Cortex of kidney (tissue), 1 donor: ENCODE results near the gene CFAP161.

Source experiments
- DNase-seq: peaks from one replicate; lab custom pipeline; 2025; lab: John Stamatoyannopoulos, UW

The CFAP161 gene

DNA sequence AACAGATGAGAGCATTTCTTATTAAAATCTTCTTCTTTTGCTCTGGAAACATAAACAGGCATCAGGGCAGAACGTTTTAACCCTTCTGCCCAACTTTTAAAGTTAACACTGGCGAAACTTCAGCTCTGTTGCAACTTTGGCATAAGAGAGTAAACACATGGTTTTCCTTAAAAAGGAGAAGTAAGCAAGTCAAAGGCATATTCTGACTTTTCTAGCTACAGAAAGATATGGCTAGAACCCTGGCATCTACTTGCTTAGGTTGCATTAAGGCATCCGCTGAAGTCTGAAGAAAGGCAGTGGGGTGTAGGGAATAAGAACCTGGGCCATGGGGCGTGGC lies 49.3 kb downstream of the CFAP161 start:
- no peak for DNase-seq

DNA sequence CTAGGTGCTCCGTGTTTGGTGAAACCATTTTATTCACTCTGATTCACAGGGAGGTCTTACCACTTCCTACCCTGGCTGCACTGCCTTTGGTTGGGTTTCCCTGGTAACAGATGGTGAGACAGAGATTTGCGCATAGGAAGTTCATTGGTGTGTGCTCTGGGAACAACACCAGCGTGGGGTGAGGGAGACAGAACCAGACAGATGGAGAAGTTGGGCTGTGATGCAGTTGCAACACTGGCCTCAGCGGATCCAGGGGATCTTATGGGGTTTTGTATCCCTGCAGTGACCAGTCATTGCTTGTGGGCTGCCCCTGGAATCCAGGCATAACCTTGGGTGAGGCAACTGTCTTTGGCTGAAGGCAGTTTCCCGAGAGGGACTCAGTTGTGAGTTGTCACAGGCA lies 50.1 kb downstream of the CFAP161 start:
- no peak for DNase-seq

DNA sequence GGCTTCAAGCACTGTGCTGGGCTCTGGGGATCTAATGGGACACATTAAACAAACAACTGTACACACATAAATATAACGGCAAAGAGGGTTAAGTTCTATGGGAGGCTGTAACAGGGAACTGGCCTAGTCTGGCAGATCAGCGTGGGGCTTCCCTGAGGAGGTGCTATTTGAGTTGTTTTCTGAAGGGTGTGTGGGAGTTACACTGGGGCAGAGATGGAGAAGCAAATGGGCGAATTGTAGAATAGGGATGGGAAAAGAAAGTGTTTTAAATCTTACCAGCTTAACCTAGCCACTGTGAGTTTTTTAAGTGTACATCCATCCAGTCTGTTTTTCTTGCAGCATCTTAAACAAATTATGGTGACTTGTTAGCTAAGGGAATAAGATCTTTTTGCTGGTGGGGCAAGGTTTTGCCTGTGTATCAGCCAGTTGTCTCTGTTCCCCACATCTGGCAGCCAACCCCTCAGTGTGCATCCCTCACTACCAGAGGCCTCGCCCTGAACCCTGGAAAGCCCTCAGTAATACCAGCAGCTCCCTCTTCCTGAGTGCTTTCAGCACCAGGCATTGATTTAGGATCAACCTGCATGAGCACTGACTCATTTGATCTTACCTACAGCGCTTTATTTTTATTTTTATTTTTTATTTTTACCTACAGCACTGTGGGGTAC lies 51.7 kb downstream of the CFAP161 start:
- no peak for DNase-seq

DNA sequence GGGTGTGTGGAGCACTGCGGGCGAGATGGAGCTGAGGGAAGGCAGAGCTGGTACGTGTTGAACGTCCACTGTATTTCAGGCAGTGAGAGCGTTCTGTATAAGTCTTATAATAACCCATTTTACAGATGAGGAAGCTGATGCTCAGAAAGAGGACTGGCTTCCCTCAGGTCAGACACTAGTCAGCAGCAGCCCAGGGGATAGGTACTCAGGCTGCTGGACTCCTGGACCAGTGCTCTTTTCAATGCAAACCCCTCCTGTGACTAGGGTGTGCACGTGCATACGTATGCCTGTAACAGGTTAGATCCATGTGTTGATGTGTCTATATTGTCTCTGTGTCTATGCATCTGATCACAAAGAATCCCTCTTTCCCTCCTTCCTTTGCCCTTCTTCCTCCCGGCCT lies 54.3 kb downstream of the CFAP161 start:
- DNase-seq, result no peak

DNA sequence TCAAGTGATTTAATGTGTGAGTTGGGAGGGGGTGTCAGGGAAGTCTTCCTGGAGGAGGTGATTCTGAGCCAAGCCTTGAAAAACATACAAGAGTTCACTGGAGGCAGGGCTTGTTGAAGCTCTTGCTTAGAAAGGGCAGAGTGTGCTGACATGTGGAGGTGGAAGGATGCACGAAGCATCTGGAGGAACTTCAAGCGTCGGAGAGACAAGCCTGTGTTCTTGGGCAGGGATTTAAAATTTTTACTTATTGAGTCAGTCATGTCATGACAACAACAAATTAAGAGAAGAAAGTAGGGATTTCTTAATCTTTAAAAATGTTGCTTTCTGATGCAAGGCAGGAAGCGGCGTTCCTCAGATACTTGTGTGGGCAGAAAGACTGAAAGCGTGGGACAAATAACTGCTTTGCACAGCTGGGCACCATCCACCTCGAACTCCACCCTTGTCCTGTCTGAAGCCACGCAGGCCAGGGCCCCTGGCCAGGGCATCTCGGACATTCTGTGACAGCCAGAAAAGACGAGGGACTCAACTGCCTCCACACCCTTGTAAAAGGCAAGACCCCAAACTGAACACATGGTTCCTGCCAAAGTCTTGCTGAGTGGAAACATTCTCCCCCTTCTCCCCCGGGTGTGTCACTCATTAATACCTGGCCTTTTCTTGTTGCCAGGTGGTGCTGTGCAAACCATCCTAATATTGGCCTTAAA lies 55.7 kb downstream of the CFAP161 start:
- DNase-seq, result no peak

DNA sequence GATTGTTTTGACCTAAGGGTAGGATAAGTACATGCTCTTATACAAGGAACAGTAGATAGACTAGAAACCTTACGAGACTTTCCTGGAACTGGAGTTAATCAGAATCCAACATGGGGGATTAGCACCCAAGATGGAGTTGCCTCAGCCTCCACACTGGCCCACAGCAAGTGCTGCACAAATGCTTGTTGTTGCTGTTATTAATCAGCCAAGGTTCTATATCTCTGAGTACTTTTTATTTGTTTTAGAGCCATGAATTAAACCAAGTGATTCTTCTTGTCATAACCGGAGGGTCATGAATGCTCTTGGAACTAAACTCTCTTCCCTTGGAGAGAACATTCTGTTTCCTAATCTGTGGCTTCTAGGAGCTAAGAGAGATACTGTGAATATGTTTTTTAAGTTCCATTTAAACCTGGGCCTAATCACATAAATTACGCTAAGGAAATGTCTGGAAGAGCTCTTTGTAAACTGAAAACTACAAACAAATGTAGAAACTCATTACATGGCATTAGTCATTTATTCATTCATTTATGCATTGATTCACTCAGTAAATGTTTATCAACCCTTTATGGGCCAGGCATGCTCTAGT lies 56.9 kb downstream of the CFAP161 start:
- DNase-seq, result no peak

DNA sequence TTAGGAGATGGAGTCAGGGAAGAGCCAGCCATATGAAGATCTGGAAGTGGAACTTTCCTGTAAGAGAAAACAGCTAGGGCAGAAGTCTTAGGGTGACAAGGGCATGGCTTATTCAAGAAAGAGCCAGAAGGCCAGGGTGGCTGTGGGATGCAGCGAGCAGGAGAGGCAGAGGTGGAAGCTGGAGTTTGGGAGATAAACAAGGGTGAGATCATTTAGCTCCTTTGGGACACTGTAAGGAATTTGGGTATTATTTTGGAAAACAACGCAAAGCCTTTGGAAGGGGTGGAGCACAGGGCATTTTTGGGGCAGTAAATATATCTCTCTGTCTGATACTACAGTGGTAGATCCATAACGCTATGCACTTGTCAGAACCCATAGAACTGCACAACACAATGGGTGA lies 57.6 kb downstream of the CFAP161 start:
- DNase-seq, result no peak

DNA sequence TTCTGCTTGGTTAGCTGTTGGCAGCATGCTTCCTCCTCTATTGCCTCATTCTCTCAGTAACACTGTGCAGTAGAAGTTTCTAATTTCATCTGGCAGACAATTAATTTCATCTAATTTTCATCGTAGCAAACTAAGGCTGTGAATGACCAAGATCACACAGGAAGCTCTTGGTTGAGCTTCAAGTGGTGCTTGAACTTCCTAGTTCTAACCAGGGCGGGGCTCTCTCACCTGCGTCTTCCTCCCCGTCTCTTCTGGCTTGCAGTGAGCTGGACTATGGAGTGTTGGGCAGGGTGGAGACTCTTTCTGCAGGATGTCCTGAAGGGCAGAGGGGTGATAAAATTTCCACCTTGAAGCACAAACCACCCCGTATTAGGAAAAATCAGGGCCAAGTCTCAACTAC lies 60.7 kb downstream of the CFAP161 start:
- DNase-seq, result no peak

DNA sequence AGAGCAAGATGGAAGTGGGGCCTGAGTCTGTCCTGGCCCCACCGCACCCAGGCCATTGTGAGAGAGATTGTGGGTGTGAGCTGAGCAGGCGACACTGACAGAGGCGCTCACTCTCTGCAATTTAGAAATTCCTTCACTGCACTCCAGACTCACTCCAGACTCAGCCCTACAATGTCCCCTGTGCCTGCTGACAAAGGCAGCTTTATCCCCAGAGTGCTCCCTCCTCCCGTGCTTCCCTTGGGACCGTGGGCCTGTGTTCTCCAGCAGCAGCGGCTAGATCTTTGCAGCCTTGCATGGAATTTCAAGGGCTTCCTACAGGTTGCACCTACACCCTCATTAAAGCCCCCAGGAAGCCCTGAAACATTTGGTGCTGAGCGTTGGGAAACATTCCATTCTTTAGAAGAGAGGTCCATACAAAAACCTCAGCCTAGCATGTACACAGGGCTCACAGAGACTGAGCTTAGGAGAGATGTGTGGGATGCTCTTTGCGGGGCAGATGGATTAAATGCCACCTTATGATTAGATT lies 61.3 kb downstream of the CFAP161 start:
- no peak for DNase-seq

DNA sequence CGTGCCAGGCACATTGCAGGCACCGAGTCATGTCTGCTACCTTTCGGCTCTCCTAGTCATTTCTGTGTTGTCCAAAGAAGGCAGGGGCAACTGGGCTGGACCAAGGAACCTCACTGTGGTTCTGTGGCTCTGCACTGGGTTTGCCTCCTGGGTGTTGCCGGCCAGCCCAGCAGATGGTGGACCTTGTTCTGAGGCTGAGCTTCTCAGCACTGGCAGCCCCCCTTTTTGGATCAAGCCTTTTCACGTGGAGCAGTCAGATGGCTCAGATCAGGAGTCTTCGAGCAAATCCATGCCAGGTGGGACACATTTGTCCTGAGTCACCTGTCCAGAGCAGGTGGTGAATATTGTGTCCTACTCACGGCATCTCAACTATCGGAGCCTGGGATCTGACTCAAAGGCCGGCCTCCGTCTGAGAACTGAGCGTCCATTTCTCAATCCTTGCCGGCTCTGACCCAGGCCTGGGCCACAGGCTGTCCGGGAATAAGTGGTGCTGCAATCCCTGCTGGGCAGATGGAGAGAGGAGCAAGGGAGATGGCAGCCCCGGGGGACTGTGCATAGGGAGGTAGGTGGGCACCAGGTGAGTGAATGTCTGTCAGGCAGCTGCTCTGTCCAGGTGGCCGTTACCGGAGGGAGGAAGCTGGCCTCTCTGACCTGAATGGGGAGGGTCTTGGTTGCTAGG lies 62.6 kb downstream of the CFAP161 start, which contains the start of gene IL16:
IL16 (plus strand) TSS at position 304 of the 679 bp plus-strand sequence. CDS start 28,521 bp downstream, outside the sequence.
- DNase-seq, result no peak

DNA sequence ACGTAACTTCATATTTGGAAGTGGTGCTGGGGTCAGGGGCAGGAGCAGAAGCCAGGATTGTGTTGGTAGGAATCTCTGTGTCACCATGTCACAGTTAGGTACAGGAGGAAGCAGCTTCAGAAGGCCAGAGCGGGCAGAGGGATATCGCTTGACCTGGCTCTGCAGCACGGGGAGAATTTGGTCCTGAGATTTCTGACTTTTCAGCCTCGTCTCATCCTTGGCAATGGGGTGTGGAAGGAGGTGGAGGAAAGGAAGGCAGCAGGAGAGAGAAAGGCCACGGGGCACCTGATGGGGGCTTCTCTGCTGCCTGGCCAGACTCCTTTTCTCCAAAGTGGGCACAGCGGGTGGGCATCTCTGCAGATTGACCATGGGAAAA lies 63.2 kb downstream of the CFAP161 start:
- DNase-seq, result no peak

DNA sequence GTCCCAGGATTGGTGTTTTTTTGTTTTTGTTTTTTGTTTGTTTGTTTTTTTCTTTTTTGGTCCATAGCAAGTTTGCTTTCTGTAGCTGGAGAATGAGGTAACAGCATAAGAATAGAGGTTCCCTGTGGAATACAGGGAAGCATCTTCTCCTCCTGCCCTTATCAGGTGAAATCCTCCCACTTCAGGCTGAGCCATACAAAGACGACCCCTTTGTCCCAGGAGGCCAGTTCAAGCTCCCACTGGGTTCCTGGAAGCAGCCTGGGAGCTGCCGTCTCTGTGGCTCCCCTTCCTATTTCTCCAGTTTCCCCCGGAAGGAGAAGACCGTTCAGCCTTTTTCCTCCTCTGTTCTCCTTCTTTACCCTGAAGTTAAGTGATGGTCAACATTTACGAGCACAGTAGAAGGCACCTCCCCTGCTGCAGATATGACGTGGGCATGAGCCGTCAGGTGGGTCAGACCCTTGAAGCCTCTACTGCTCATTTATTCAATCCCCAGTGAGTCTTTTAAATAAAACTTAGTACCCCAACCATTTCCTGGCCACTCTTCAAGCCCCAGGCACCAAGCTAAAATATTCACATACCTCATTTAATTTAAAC lies 63.7 kb downstream of the CFAP161 start:
- DNase-seq, result no peak
